ENCODE results near the gene PICALM.

Gene PICALM

GRCh38 chr11:86050196-86050709 lies 18.6 kb downstream of the PICALM start:
- no peak for DNase-seq (ENCODE audit: low spot score)

GRCh38 chr11:86047275-86047991 lies 21.5 kb downstream of the PICALM start:
- DNase-seq (ENCODE audit: low spot score): no peak

GRCh38 chr11:86046116-86046515 lies 22.8 kb downstream of the PICALM start:
- no peak for DNase-seq (ENCODE audit: low spot score)

DNA sequence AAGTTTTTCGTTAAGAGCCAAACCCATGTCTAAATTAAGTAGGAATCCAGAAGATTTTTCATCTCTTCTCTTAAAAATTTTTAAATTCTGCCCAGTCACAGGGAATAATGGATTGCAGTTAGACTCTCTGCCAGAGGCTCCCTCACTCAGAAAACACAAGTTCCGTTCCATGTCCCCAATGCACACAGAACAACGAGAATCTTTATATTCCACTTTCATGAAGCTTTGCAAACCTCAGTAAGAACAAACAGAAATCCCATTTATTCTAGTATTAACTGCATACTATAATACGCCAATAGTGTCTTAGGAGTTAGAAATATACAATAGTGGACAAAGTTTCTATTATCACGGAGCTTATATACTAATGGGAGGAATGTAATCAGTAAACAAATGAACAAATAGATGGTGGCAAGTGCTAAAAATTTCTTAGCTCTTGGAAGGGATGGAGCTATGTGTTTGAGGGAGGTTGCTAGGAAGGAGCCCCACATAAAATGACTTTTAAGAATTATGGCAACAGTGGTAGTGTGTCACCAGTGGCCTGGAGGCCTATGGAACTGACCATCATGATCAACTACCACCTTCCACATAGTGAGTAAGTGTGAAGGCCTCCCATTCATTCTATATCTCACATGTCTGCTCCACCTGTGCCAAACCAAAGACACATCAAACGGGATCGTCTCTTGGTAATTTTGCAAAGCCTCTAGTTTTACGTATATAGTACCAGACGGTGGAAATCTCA lies 24.9 kb downstream of the PICALM start:
- no peak for DNase-seq (ENCODE audit: low spot score)

DNA sequence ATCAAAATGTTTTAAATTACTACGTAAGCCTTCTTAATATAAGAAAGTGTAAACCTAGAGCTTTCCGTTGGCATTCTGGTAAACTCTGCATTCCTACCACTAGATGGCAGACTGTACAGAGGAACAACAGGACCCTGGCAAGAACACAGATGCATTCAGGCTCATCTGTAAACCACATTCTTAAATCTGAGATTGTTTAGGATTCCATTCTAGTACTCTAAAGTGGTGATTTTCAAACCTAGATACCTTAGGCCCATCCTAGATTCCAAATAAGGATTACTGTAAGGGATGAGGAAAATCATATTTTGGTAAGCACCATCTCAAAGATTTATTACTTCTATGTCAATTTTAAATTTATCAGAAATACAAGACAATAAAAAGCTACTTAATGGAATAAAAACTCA lies 26.9 kb downstream of the PICALM start:
- peak; percentile 51 for DNase-seq (ENCODE audit: low spot score)

DNA sequence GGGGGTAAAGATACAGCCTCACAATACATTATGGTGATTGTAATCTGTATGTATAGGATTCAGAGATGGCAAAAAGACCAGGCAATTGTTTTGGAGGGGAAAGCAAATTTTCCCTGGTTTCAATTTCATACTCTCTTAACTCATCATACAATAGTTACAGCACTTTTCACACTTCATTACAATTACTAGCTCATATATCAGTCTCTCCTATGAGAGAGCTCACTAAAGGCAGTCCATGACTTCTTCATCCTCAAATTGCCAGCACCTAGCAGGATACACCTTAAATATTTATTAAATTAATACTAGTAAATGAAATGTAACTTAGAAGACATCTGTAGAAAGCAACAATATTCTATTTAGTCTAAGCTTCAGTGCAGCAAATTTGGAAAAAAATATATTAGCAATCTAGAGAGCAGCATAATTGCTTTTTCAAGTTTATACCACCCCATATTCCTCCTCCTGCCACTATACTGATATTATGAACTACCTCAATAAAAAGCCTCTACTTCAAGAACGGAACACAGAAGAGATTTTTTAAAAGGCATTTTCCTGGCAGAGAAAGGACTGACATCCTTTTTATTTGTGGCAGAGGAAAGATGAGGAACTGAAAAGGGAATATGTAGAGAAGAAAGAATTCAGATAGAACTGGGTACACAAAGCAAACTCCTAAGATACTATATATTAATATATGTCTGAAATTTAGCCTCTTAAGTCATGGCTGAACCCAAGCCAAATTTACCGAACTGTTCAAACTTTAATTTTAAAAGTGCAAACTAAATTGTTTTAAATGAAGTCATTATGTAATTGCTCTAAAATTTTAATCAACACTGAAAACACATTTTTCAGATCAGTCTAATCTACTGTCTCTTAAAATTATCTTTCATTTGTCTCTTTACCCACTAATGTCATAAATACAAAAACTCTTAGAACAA lies 27.7 kb downstream of the PICALM start:
- DNase-seq (ENCODE audit: low spot score): no peak

DNA sequence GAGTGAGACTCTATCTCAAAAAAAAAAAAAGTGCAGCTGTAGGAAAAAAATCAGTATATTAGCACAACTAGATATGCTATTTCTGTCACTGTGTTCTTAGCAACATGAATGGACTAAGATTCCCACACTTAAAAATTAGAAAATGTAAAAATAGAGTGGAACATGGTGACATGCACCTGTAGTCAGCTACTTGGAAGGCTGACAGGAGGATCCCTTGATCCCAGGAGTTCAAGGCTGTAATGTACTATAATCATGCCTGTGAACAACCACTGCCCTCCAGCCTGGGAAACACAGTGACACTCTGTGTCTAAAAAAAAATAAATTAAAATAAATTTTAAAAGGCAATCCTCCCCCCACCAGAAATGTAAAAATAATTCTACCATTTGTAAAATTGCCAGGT lies 29.8 kb downstream of the PICALM start:
- DNase-seq (ENCODE audit: low spot score): no peak

DNA sequence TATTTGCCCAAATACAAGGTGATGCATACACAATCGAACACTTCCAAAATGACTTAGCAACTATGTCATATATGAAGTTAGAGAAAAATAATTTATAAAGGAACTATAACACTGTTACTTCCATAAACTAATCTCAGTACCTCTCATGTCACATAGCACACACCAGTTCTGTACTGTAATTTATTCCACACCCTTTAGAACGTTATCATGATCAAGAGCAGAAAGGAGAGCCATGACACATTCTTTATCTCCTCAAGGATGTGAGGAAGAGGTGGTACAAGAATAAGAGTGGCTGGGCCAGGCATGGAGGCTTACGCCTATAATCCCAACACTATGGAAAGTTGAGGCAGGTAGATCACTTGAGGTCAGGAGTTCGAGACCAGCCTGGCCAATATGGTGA lies 31.1 kb downstream of the PICALM start:
- DNase-seq (ENCODE audit: low spot score): no peak

GRCh38 chr11:86035920-86036319 lies 33.0 kb downstream of the PICALM start:
- DNase-seq (ENCODE audit: low spot score): no peak

- DNase-seq (ENCODE audit: low spot score): peak; percentile 8
Measured at GRCh38 chr11:86035164-86035563, 33.7 kb downstream of the PICALM start.

DNA sequence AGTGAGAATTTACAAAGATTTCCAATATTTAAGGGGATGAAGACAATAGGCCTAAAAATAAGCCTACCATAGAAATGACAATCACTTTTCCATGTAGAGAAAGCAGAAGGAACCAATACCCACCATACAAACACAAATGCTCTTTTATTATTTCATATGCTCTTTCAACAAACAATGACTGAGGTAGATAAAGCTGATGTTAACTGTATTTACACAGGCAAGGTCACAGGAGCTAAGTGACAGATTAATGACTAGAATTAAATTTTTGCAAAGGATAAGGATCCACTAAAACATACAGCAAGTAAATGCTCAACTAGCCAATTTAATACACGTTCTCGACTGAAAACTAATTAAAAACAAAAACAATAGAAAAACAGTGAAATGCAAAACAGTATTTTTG lies 34.2 kb downstream of the PICALM start:
- DNase-seq (ENCODE audit: low spot score): no peak

DNA sequence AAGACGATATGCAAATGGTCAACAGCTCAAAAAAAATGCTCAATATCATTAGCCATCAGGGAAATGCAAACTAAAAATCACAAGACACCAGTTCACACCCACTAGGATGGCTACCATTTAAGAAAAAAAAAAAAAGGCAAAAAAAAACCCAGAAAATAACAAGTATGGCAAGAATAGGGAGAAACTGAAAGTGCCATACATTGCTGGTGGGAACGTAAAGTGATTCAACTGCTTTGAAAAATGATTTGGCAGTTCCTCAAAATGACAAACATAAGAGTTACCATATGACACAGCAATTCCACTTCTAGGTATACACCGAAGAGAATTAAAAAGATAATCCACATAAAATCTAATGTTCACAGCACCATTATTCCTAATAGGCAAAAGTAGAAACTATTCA lies 47.5 kb downstream of the PICALM start:
- no peak for DNase-seq (ENCODE audit: low spot score)

GRCh38 chr11:86018249-86018648 lies 50.6 kb downstream of the PICALM start:
- DNase-seq (ENCODE audit: low spot score): no peak

- DNase-seq (ENCODE audit: low spot score): no peak
Measured at GRCh38 chr11:86016451-86016850, 52.4 kb downstream of the PICALM start.

DNA sequence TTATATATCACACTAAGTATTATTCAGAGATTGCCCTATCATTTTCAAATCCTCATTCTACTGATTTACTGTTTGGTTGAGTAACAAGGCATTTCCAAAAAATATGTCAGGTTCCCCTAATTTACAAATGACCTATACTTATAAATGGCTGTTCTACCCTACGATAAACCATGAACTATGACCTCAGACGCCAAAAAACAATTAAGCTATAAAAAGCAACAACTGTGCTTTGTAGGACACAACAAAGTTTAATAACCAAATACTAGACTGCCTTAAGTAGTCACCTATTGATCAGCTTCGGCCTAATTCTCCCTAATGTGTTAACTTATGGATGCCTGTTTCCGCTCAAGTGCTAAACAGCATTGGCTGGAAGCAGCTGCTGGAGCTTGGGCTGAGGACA lies 53.2 kb downstream of the PICALM start:
- no peak for DNase-seq (ENCODE audit: low spot score)

GRCh38 chr11:86014221-86014620 lies 54.7 kb downstream of the PICALM start:
- no peak for DNase-seq (ENCODE audit: low spot score)

DNA sequence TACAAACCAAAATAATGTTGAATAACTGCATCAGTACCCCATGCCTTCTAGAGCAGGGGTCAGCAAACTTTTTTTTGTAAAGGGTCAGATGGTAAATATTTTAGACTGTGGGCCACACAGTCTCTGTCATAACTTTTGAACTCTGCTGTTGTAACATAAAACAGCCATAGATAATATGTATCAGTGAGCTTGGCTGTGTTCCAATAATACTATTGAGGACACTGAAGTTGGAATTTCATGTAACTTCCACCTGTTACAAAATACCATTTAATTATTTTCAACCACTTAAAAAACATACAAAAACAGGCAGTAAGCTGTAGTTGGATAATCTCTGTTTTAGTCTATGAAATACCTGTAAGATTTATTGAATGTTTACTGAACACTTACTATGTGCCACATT lies 55.2 kb downstream of the PICALM start:
- no peak for DNase-seq (ENCODE audit: low spot score)

DNA sequence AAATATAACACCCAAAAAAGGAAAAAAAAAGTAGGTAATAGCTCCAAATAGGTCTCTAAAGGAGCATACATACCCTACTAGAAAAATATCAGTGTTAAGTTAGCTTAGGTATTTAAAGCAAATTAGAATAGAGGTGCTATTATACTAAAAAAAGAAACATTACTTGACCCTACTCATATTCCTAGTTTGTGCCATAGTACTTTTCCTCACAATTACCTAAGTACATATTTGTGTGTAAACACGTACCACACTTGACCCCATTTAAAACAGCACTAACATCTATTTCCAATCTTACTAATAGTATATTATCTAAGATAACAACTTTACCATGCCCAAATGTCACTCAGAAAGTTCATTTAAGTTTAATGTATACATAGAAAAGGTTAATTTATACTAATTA lies 57.7 kb downstream of the PICALM start:
- no peak for DNase-seq (ENCODE audit: low spot score)

- DNase-seq (ENCODE audit: low spot score): no peak
Measured at GRCh38 chr11:86003654-86004053, 65.2 kb downstream of the PICALM start.

GRCh38 chr11:86002431-86002830 lies 66.5 kb downstream of the PICALM start:
- no peak for DNase-seq (ENCODE audit: low spot score)

DNA sequence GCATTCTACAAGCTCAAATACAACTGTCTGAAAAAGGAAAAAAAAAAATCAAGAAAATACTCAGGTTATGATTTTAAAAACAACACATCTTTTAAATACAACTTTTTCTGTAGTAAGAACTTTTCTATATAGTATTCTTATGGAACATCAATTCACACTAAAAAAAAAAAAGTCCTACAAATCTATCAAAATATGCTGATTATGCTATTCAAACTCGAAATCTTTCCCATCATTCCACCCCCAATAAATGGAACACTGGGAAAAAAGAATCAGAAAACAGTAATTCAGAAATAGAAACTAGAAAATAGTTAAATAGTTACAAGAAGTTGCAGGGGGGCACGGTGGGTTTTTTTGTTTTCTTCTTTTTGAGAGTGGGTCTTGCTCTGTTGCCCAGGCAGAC lies 77.4 kb downstream of the PICALM start:
- no peak for DNase-seq (ENCODE audit: low spot score)

- no peak for DNase-seq (ENCODE audit: low spot score)
Measured at GRCh38 chr11:85989746-85990145, 79.1 kb downstream of the PICALM start.
